GM12892 (cell line): Measurements from ENCODE around the gene WFDC13.

Experiments
- POLR2A ChIP-seq: IDR thresholded peaks from 2 replicates; pipeline ENCODE4 v1.6.1; 2011; ENCODE audit warnings: low read depth, low read length, control low read depth
- POLR2AphosphoS5 ChIP-seq: IDR thresholded peaks from 2 replicates; pipeline ENCODE4 v1.6.1; 2011; ENCODE audit warnings: low read depth, low read length, control low read depth
- TAF1 ChIP-seq: IDR thresholded peaks from 2 replicates; pipeline ENCODE4 v1.6.1; 2011; ENCODE audit warnings: low read depth, mild to moderate bottlenecking, control low read depth, low read length, borderline replicate concordance

- TF ChIP-seq POLR2AphosphoS5 (no peak), POLR2A (no peak), TAF1 (no peak)
Measured at GRCh38 chr20:45732199-45732598, 30.4 kb downstream of the WFDC13 start.
